ENCODE results near the gene PBXIP1. TPM values are rescaled to one million over a fixed set of nuclear protein-coding genes. Genes with fewer than 3 reads are reported as not detected.

The PBXIP1 gene
- total and polyA plus RNA-seq, 4 donors = 95.3 to 169 (median 112) TPM

DNA sequence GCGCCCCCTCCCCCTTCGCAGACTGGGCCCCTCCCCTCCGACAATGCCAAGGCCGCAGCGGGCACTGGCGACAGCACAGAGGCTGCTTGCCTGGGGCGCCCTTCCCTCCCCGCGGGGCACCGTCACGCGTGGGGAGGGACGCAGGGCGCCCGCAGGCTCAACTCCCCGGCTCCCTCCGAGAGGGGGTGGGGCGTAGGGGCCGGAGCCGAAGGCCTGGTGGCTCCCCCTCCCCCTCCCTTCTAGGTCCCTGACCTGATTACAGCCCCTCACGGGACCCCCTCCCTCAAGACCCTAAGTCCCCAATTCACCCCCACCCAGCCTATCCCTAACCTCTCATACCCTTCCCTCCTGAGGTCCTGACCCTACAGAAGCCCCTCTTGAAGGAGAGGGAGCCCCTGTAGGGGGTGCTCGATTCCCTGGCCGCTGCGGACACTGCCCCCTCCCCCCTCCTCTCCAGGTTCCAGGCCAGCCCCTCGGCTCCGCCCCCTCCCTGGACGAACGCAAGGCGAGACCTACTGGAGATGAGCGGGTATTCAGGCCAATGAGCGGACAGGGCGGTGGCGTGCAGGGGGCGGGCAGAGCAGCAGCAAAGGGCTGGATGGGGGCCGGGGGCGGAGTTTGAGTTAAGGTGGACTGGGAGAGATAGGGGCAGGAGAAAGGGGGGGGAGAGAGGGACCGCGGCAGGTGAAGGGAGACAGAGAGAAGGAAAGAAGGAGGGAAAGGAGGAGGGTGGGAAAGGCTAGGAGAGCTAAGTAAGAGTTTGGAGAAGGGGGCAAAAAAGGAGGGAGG, 46.0 kb upstream of the PBXIP1 start:
- ATAC-seq (ENCODE audit: low FRiP score) (peak; percentile 92), DNase-seq (peak; percentile 100)
- Histone ChIP-seq H3K36me3 (ENCODE audit: control insufficient read depth in 1 of 2, insufficient read depth in 2 of 2, low read length in 1 of 2) (no peaks in the 10 kb centered on the region), H3K9me3 (ENCODE audit: control insufficient read depth, low read length) (no peaks in the 10 kb centered on the region), H3K4me1 (ENCODE audit: control insufficient read depth in 1 of 2, insufficient read depth in 2 of 2, low read length in 2 of 2) (peaks cover 0 to 2% of the 10 kb centered on the region in 2 donors), H3K27me3 (ENCODE audit: control insufficient read depth in 1 of 2, insufficient read depth in 2 of 2, low read length in 1 of 2) (no peaks in the 10 kb centered on the region), H3K27ac (ENCODE audit: low read depth in 1 of 2, low read length in 2 of 2) (peak overlapping the region; percentile 15 to 87), H3K4me3 (ENCODE audit: low read length in 2 of 2) (peak overlapping the region; percentile 46 to 65)
- intact Hi-C loops (cut with DNase I) = loop anchor here in 1 of 2 donors (1.0 to 5.0 kb wide), 3 partner anchors 29 to 65 kb away; partner anchors contain the start of genes EFNA4 and PMVK
- 0 to 1% methylated on average over 21 to 38 of the region's 38 CpGs for WGBS, 2 donors

- peak overlapping the region; percentile 15 to 87 for H3K27ac ChIP-seq (ENCODE audit: low read depth in 1 of 2, low read length in 2 of 2)
- H3K36me3 ChIP-seq (ENCODE audit: control insufficient read depth in 1 of 2, insufficient read depth in 2 of 2, low read length in 1 of 2) = no peaks in the 10 kb centered on the region
- ATAC-seq (ENCODE audit: low FRiP score) (no peak), DNase-seq (no peak)
- WGBS, 2 donors = 0% methylated on average over 11 of the region's 11 CpGs
- intact Hi-C loops (cut with DNase I) = loop anchor here in 1 of 2 donors (5.0 kb wide), 2 partner anchors 61 to 64 kb away; partner anchors contain the start of genes EFNA4 and PMVK
- H3K27me3 ChIP-seq (ENCODE audit: control insufficient read depth in 1 of 2, insufficient read depth in 2 of 2, low read length in 1 of 2) = no peaks in the 10 kb centered on the region
- peak overlapping the region; percentile 46 to 65 for H3K4me3 ChIP-seq (ENCODE audit: low read length in 2 of 2)
- H3K4me1 ChIP-seq (ENCODE audit: control insufficient read depth in 1 of 2, insufficient read depth in 2 of 2, low read length in 2 of 2) = peaks cover 0 to 2% of the 10 kb centered on the region in 2 donors
- H3K9me3 ChIP-seq (ENCODE audit: control insufficient read depth, low read length) = no peaks in the 10 kb centered on the region
Observed at GRCh38 chr1:155001425-155001674, 45.5 kb upstream of the PBXIP1 start.

DNA sequence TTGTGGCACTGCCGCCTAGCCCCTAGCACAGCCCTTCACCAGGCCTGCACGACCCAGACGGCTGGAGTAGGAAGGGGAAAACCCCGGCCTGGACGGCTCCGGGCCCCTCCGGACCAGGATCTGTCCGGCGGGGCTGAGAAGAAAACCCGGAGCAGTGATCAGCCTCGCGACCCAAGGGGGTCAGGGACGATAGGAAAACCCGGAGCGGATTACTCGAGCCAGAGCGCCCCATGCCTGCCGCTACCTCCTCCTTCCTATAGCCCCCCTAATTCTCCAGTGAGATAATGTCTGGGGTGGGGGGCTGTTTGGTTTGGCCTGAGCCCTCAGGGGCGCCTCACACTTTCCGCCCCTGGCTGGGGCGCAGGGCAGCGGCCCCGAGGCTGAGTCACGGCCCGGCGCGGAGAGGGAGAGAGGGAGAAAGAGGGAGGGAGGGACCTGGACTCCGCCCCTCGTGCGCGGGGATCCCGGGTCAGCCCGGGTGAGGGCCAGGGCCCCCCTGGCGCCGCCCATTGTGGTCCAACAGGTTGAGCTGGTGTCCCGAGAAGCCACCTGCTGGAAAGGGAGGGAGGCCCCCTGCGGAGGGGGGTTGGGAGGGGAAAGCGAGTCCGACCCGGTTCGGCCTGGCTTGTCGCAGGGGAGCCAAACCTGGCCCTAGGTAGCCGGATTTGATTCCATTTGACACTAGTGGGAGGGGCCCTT, 45.0 kb upstream of the PBXIP1 start:
- Histone ChIP-seq H3K9me3 (ENCODE audit: control insufficient read depth, low read length) (no peaks in the 10 kb centered on the region), H3K27me3 (ENCODE audit: control insufficient read depth in 1 of 2, insufficient read depth in 2 of 2, low read length in 1 of 2) (no peaks in the 10 kb centered on the region), H3K4me3 (ENCODE audit: low read length in 2 of 2) (peak overlapping the region; percentile 46 to 65), H3K27ac (ENCODE audit: low read depth in 1 of 2, low read length in 2 of 2) (peak overlapping the region; percentile 59 to 87), H3K4me1 (ENCODE audit: control insufficient read depth in 1 of 2, insufficient read depth in 2 of 2, low read length in 2 of 2) (peaks cover 0 to 2% of the 10 kb centered on the region in 2 donors), H3K36me3 (ENCODE audit: control insufficient read depth in 1 of 2, insufficient read depth in 2 of 2, low read length in 1 of 2) (no peaks in the 10 kb centered on the region)
- WGBS, 2 donors = 0 to 1% methylated on average over 33 to 43 of the region's 43 CpGs
- peak; percentile 80 for ATAC-seq (ENCODE audit: low FRiP score)
- intact Hi-C loops (cut with DNase I) = loop anchor here in 1 of 2 donors (5.0 kb wide), 2 partner anchors 61 to 64 kb away; partner anchors contain the start of genes EFNA4 and PMVK
- peak; percentile 91 to 97 for DNase-seq

GRCh38 chr1:155000411-155000725, 44.5 kb upstream of the PBXIP1 start:
- ATAC-seq (ENCODE audit: low FRiP score) (no peak), DNase-seq (peak in 1 of 2 donors; percentile 64)
- peaks cover 0 to 2% of the 10 kb centered on the region in 2 donors for H3K4me1 ChIP-seq (ENCODE audit: control insufficient read depth in 1 of 2, insufficient read depth in 2 of 2, low read length in 2 of 2)
- intact Hi-C loops (cut with DNase I) = loop anchor here in 1 of 2 donors (5.0 kb wide), 2 partner anchors 62 to 63 kb away; partner anchors contain the start of genes EFNA4 and PMVK
- H3K4me3 ChIP-seq (ENCODE audit: low read length in 2 of 2) = peak overlapping the region; percentile 2 to 65
- WGBS, 2 donors = 0 to 1% methylated on average over 11 to 13 of the region's 13 CpGs
- H3K27ac ChIP-seq (ENCODE audit: low read depth in 1 of 2, low read length in 2 of 2) = peak overlapping the region in 1 of 2 donors; percentile 87
- H3K9me3 ChIP-seq (ENCODE audit: control insufficient read depth, low read length) = no peaks in the 10 kb centered on the region
- H3K36me3 ChIP-seq (ENCODE audit: control insufficient read depth in 1 of 2, insufficient read depth in 2 of 2, low read length in 1 of 2) = no peaks in the 10 kb centered on the region
- no peaks in the 10 kb centered on the region for H3K27me3 ChIP-seq (ENCODE audit: control insufficient read depth in 1 of 2, insufficient read depth in 2 of 2, low read length in 1 of 2)

DNA sequence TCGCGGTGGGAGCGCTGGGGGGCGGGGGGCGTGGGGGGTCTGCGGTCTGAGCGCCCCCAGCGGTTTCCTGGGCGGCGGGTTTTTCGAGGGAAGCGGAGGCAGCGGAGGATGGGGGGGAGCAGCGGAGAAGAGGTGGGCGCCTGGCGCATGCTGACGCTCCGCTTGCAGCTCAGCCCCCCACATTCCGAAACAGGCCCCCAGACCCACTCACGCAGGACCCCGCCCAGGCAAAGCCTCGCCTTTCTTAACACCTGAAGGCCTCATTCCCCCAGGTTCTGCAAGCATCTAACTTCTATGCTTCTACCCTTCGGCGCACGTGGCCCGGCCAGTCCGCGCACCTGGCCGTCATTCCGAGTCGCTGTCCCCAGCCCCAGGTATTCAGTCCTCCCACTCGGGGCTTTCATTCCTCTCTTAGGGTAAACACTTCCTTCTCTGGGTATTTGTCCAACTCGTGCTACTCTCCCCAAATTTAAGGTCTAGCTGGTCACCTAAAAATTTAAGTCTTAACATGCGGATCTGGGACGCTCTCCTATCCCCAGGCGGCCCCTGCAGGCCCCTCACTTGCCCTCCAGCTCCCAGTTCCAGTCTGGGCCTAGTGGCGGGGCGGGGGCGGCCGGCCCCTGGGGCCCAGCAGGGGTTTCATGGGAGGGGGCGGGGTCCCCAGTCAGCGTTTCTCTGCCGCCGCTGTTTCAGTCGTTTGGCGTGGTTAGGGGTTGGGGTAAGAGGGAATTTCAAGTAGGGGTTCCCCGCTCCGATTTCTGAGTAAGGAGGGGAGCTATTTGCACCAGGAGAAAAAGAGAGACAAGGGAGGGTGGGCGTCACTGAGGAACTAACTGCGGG, 43.9 kb upstream of the PBXIP1 start:
- WGBS, 2 donors = 1% methylated on average over 49 to 50 of the region's 50 CpGs
- ATAC-seq (ENCODE audit: low FRiP score) = no peak
- peak in 1 of 2 donors; percentile 60 for DNase-seq
- no peaks in the 10 kb centered on the region for H3K9me3 ChIP-seq (ENCODE audit: control insufficient read depth, low read length)
- H3K27ac ChIP-seq (ENCODE audit: low read depth in 1 of 2, low read length in 2 of 2) = peak overlapping the region; percentile 38 to 68
- no peaks in the 10 kb centered on the region for H3K36me3 ChIP-seq (ENCODE audit: control insufficient read depth in 1 of 2, insufficient read depth in 2 of 2, low read length in 1 of 2)
- peaks cover 0 to 2% of the 10 kb centered on the region in 2 donors for H3K4me1 ChIP-seq (ENCODE audit: control insufficient read depth in 1 of 2, insufficient read depth in 2 of 2, low read length in 2 of 2)
- H3K27me3 ChIP-seq (ENCODE audit: control insufficient read depth in 1 of 2, insufficient read depth in 2 of 2, low read length in 1 of 2) = no peaks in the 10 kb centered on the region
- H3K4me3 ChIP-seq (ENCODE audit: low read length in 2 of 2) = peak overlapping the region; percentile 22 to 30
- intact Hi-C loops (cut with DNase I) = loop anchor here in 1 of 2 donors (2.0 to 5.0 kb wide), 3 partner anchors 37 to 63 kb away; partner anchors contain the start of genes EFNA4 and PMVK

DNA sequence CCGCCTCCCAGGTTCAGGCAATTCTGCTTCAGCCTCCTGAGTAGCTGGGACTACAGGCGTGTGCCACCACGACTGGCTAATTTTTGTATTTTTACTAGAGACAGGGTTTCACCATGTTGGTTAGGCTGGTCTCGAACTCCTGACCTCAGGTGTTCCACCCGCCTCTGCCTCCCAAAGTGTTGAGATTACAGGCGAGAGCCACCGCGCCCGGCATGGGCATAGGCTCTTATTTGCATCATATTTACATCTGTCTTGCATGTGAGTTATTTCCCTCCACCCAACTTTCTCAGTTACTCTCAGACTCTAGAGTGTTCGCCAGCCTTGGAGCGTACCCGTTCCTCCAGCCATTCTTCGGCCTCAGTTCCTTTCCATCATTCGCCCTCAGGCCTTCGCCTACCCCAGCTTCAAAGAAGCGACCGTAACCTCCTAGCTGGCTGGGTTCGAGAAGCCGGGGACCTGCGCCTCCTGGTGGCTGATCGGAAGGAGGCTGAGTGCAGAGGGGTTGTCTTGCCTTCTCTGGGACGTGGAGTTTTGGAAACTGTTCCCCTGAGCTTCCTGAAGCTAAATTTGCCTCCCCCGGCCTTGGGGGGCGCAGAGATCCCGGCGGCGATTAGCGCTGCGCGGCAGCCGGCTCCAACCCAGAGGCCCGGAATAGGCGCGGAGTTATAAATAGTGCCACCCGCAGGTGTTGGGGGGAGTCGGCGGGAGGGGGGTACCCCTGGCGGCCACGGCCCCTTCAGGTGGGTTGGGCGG, 43.1 kb upstream of the PBXIP1 start:
- ATAC-seq (ENCODE audit: low FRiP score) = no peak
- Histone ChIP-seq H3K4me1 (ENCODE audit: control insufficient read depth in 1 of 2, insufficient read depth in 2 of 2, low read length in 2 of 2) (no peaks in the 10 kb centered on the region), H3K27me3 (ENCODE audit: control insufficient read depth in 1 of 2, insufficient read depth in 2 of 2, low read length in 1 of 2) (no peaks in the 10 kb centered on the region), H3K36me3 (ENCODE audit: control insufficient read depth in 1 of 2, insufficient read depth in 2 of 2, low read length in 1 of 2) (no peaks in the 10 kb centered on the region), H3K4me3 (ENCODE audit: low read length in 2 of 2) (peak overlapping the region; percentile 22 to 30), H3K9me3 (ENCODE audit: control insufficient read depth, low read length) (no peaks in the 10 kb centered on the region), H3K27ac (ENCODE audit: low read depth in 1 of 2, low read length in 2 of 2) (peak overlapping the region in 1 of 2 donors; percentile 52)
- DNase-seq = peak; percentile 80 to 92
- WGBS, 2 donors = 9% methylated on average over 37 to 40 of the region's 40 CpGs
- intact Hi-C loops (cut with DNase I) = loop anchor here in 1 of 2 donors (2.0 kb wide), 1 partner anchor 36 kb away; no protein-coding TSS in a partner anchor

DNA sequence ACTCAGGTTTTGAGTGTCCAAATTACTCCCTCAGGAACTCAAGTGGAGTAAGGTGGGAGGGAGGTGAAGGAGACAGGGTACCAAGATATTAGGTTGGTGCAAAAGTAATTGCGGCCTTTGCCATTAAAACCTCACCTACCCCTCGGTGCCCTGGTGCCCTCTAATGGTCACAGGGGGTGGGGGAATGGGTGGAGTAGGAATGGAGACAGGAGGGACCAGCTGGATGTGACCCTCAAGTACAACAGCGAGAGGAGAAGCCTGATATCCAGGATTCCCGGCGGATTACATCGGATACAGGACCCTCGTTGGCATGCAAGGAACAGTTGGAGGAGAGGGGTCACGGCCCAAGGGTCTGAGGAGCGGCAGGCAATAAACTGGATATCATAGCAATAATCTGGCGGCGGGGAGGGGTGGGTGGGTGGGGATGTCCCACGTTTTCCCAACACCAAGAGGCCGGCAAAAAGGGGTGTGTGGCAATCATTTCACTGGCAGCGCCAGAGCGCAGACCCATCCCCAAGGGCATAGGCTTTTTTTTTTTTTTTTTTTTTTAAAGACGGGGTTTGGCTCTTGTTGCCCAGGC, 42.4 kb upstream of the PBXIP1 start:
- 79 to 81% methylated on average over 16 of the region's 16 CpGs for WGBS, 2 donors
- Histone ChIP-seq H3K4me1 (ENCODE audit: control insufficient read depth in 1 of 2, insufficient read depth in 2 of 2, low read length in 2 of 2) (no peaks in the 10 kb centered on the region), H3K4me3 (ENCODE audit: low read length in 2 of 2) (no peak overlapping the region), H3K9me3 (ENCODE audit: control insufficient read depth, low read length) (no peaks in the 10 kb centered on the region), H3K36me3 (ENCODE audit: control insufficient read depth in 1 of 2, insufficient read depth in 2 of 2, low read length in 1 of 2) (no peaks in the 10 kb centered on the region), H3K27ac (ENCODE audit: low read depth in 1 of 2, low read length in 2 of 2) (no peak overlapping the region), H3K27me3 (ENCODE audit: control insufficient read depth in 1 of 2, insufficient read depth in 2 of 2, low read length in 1 of 2) (no peaks in the 10 kb centered on the region)
- ATAC-seq (ENCODE audit: low FRiP score) (no peak), DNase-seq (peak in 1 of 2 donors; percentile 29)
- intact Hi-C loops (cut with DNase I) = loop anchor here in 1 of 2 donors (2.0 kb wide), 1 partner anchor 35 kb away; no protein-coding TSS in a partner anchor

Measured in aorta (tissue), 5 donors.